GM19239 (cell line): ENCODE results near the gene LYPD1.

Experiments used
- DNase-seq: peaks from one replicate; pipeline ENCODE4 v3.0.0; 2011; ENCODE audit warnings: low spot score; ENCODE audit not compliant: insufficient read length
- FAIRE-seq: peaks from 2 replicates; lab custom pipeline; 2011; peaks lifted over from hg19 to GRCh38; lab: Jason Lieb, UNC

Gene LYPD1

GRCh38 chr2:132668987-132669907 lies 758 bp downstream of the LYPD1 start:
- DNase-seq (no peak), FAIRE-seq (no peak)

GRCh38 chr2:132668189-132668823 lies 1.7 kb downstream of the LYPD1 start:
- FAIRE-seq (no peak), DNase-seq (no peak)

GRCh38 chr2:132667706-132668105 lies 2.3 kb downstream of the LYPD1 start:
- FAIRE-seq (no peak), DNase-seq (no peak)

- FAIRE-seq, result no peak
- DNase-seq, result no peak
These were observed 4.4 kb downstream of the LYPD1 start for GRCh38 chr2:132665401-132666140.

- FAIRE-seq (no peak), DNase-seq (no peak)
These were observed 5.9 kb downstream of the LYPD1 start for GRCh38 chr2:132664096-132664495.

GRCh38 chr2:132662732-132663131 lies 7.3 kb downstream of the LYPD1 start:
- DNase-seq, result no peak
- FAIRE-seq, result no peak

GRCh38 chr2:132659331-132659730 lies 10.7 kb downstream of the LYPD1 start:
- FAIRE-seq, result no peak
- no peak for DNase-seq

- no peak for FAIRE-seq
- no peak for DNase-seq
These were observed 13.6 kb downstream of the LYPD1 start for GRCh38 chr2:132656266-132656975.

GRCh38 chr2:132654968-132655367 lies 15.0 kb downstream of the LYPD1 start:
- no peak for FAIRE-seq
- DNase-seq, result no peak

- DNase-seq (no peak), FAIRE-seq (no peak)
These were observed 15.7 kb downstream of the LYPD1 start for GRCh38 chr2:132654335-132654734.

- FAIRE-seq (no peak), DNase-seq (no peak)
These were observed 17.5 kb downstream of the LYPD1 start for GRCh38 chr2:132652474-132652873.

GRCh38 chr2:132651115-132652045 lies 18.6 kb downstream of the LYPD1 start:
- DNase-seq (peak; percentile 16), FAIRE-seq (peak; percentile 86)

- no peak for FAIRE-seq
These were observed 23.4 kb downstream of the LYPD1 start for GRCh38 chr2:132646540-132647108.

GRCh38 chr2:132645722-132646539 lies 24.1 kb downstream of the LYPD1 start:
- DNase-seq (no peak), FAIRE-seq (no peak)

More at GRCh38 chr2:132646540-132647108, 23.4 kb downstream of the LYPD1 start:
- no peak for DNase-seq

- DNase-seq, result no peak
- no peak for FAIRE-seq
These were observed 24.8 kb downstream of the LYPD1 start for GRCh38 chr2:132645176-132645575.

- DNase-seq (no peak), FAIRE-seq (no peak)
These were observed 27.6 kb downstream of the LYPD1 start for GRCh38 chr2:132642415-132642814.

GRCh38 chr2:132641819-132642218 lies 28.2 kb downstream of the LYPD1 start:
- no peak for FAIRE-seq
- DNase-seq, result no peak

GRCh38 chr2:132640116-132640515 lies 29.9 kb downstream of the LYPD1 start:
- no peak for FAIRE-seq
- no peak for DNase-seq
